Fibroblast of skin of left quadriceps (primary cell): ENCODE results near the gene IL6ST.

Experiments used
- DNase-seq, 2 experiments: peaks; one replicate each; pipeline ENCODE4 v3.0.0-alpha.2; 2013; ENCODE audit warnings: low read depth in 2 of 2

IL6ST gene

GRCh38 chr5:55920784-55921183 is 74.0 kb downstream of the IL6ST start:
- no peak for DNase-seq

- DNase-seq: no peak
Observed at GRCh38 chr5:55919625-55920024, 75.1 kb downstream of the IL6ST start.

GRCh38 chr5:55918087-55919035 is 76.4 kb downstream of the IL6ST start:
- DNase-seq: no peak

- DNase-seq: no peak
Observed at GRCh38 chr5:55917402-55918086, 77.2 kb downstream of the IL6ST start.

GRCh38 chr5:55916986-55917385 is 77.8 kb downstream of the IL6ST start:
- no peak for DNase-seq

- DNase-seq: no peak
Observed at GRCh38 chr5:55915783-55916182, 79.0 kb downstream of the IL6ST start.

- DNase-seq: no peak
Observed at GRCh38 chr5:55914971-55915370, 79.8 kb downstream of the IL6ST start.

- DNase-seq: no peak
Observed at GRCh38 chr5:55913466-55914413, 81.0 kb downstream of the IL6ST start.

GRCh38 chr5:55911784-55912653 is 82.7 kb downstream of the IL6ST start:
- DNase-seq: peak; percentile 57 to 59

- DNase-seq: no peak
Observed at GRCh38 chr5:55908804-55909203, 86.0 kb downstream of the IL6ST start.

- DNase-seq: no peak
Observed at GRCh38 chr5:55907927-55908326, 86.8 kb downstream of the IL6ST start.

- no peak for DNase-seq
Observed at GRCh38 chr5:55905251-55905650, 89.5 kb downstream of the IL6ST start.

GRCh38 chr5:55904152-55904551 is 90.6 kb downstream of the IL6ST start:
- no peak for DNase-seq

GRCh38 chr5:55903121-55903701 is 91.6 kb downstream of the IL6ST start:
- DNase-seq: no peak

GRCh38 chr5:55902696-55903095 is 92.1 kb downstream of the IL6ST start:
- DNase-seq: no peak

GRCh38 chr5:55900776-55901175 is 94.0 kb downstream of the IL6ST start:
- DNase-seq: no peak

- no peak for DNase-seq
Observed at GRCh38 chr5:55900068-55900467, 94.7 kb downstream of the IL6ST start.

- no peak for DNase-seq
Observed at GRCh38 chr5:55899344-55899743, 95.4 kb downstream of the IL6ST start.

GRCh38 chr5:55897905-55898304 is 96.9 kb downstream of the IL6ST start:
- DNase-seq: peak; percentile 98 to 99

- DNase-seq: no peak
Observed at GRCh38 chr5:55897206-55897894, 97.4 kb downstream of the IL6ST start.
